ENCODE results near the gene PTPRD. TPM values are rescaled to one million over a fixed set of nuclear protein-coding genes. Genes with fewer than 3 reads are reported as not detected.

The PTPRD gene
- total RNA-seq, 1 experiment from 2014 or later, result not detected

DNA sequence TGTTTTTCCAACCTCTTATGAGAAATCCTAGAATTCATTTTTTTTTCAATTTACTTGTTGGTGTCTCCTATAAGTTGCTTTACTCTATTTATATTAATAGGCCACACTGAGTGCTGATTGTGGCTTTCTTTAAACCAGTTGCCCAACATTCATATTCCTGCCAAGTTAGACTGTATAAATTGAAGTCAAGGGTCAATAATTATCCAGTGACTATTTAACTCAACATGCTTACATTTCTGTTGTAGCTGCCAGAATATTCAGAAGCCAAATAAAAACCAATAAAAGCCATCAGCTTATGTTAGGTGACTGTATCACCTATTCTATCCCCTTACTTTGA, 169.0 kb downstream of the PTPRD start:
- Histone ChIP-seq H3K27ac (ENCODE audit: low read depth, low read length, poor library complexity, severe bottlenecking) (no peak overlapping the region), H3K27me3 (replicated peaks; ENCODE audit: insufficient read depth, low read depth, low read length, poor library complexity) (no peaks in the 10 kb centered on the region), H3K36me3 (ENCODE audit: insufficient read depth, low read length, poor library complexity, severe bottlenecking) (no peaks in the 10 kb centered on the region), H3K9me3 (ENCODE audit: low read depth, low read length, poor library complexity, severe bottlenecking) (no peaks in the 10 kb centered on the region), H3K4me1 (ENCODE audit: insufficient read depth, low read length, poor library complexity, severe bottlenecking) (no peaks in the 10 kb centered on the region), H3K4me3 (ENCODE audit: low read depth, low read length, poor library complexity, severe bottlenecking) (no peak overlapping the region)
- intact Hi-C loops (cut with micrococcal nuclease; ENCODE audit: unreplicated experiment), result no loop called here
- TF ChIP-seq EZH2 (IDR thresholded peaks at IDR 0.05; ENCODE audit: borderline replicate concordance, low read depth, low read length, poor library complexity, severe bottlenecking), result no peak
- TF ChIP-seq, protein P1, sequence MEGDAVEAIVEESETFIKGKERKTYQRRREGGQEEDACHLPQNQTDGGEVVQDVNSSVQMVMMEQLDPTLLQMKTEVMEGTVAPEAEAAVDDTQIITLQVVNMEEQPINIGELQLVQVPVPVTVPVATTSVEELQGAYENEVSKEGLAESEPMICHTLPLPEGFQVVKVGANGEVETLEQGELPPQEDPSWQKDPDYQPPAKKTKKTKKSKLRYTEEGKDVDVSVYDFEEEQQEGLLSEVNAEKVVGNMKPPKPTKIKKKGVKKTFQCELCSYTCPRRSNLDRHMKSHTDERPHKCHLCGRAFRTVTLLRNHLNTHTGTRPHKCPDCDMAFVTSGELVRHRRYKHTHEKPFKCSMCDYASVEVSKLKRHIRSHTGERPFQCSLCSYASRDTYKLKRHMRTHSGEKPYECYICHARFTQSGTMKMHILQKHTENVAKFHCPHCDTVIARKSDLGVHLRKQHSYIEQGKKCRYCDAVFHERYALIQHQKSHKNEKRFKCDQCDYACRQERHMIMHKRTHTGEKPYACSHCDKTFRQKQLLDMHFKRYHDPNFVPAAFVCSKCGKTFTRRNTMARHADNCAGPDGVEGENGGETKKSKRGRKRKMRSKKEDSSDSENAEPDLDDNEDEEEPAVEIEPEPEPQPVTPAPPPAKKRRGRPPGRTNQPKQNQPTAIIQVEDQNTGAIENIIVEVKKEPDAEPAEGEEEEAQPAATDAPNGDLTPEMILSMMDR (conservative IDR thresholded peaks at IDR 0.05; ENCODE audit: low read depth, low read length), result no peak
- CTCF ChIA-PET, result no interaction called here
- no peak for DNase-seq (ENCODE audit: low spot score)
- BruUV-seq (replicated peaks), result no TSS peak
- POLR2A ChIA-PET (ENCODE audit: low non-redundant PET), result no interaction called here

DNA sequence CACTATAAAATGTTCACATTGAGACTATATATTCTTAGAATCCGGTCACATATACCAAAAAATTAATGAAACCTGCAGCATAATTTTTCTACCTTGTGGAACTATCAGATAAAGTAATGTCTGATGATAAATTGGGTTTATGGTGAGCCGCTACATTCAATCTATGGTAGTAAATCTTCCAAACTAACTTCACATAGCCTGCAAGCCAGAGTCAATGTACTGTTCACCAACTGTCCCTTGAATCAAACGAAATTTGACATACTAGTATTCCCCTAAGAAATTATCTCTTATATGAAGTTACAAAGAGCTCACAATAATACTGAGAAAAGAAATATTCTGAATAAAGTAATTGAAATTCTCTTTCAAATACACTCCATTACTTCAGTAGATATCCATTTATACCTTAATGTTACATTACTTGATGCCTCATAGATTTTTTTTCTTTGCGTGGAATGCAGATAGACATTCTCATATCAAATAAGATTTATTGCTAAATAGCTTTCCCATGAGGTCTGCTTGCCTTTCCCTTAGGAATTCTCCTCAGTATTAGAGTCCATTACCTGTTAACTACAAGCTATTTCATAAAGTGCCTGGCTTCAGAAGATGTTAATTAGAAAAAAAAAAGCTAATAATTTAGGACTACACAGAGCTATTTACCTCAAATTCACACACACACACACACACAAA, 169.5 kb downstream of the PTPRD start:
- Histone ChIP-seq H3K27me3 (replicated peaks; ENCODE audit: insufficient read depth, low read depth, low read length, poor library complexity) (no peaks in the 10 kb centered on the region), H3K36me3 (ENCODE audit: insufficient read depth, low read length, poor library complexity, severe bottlenecking) (no peaks in the 10 kb centered on the region), H3K9me3 (ENCODE audit: low read depth, low read length, poor library complexity, severe bottlenecking) (no peaks in the 10 kb centered on the region), H3K4me3 (ENCODE audit: low read depth, low read length, poor library complexity, severe bottlenecking) (no peak overlapping the region), H3K27ac (ENCODE audit: low read depth, low read length, poor library complexity, severe bottlenecking) (no peak overlapping the region), H3K4me1 (ENCODE audit: insufficient read depth, low read length, poor library complexity, severe bottlenecking) (no peaks in the 10 kb centered on the region)
- BruUV-seq (replicated peaks), result no TSS peak
- ChIA-PET CTCF (no interaction called here), POLR2A (ENCODE audit: low non-redundant PET) (no interaction called here)
- DNase-seq (ENCODE audit: low spot score), result no peak
- TF ChIP-seq, protein P1 (conservative IDR thresholded peaks at IDR 0.05; ENCODE audit: low read depth, low read length), result no peak
- TF ChIP-seq EZH2 (IDR thresholded peaks at IDR 0.05; ENCODE audit: borderline replicate concordance, low read depth, low read length, poor library complexity, severe bottlenecking), result no peak
- intact Hi-C loops (cut with micrococcal nuclease; ENCODE audit: unreplicated experiment), result no loop called here

DNA sequence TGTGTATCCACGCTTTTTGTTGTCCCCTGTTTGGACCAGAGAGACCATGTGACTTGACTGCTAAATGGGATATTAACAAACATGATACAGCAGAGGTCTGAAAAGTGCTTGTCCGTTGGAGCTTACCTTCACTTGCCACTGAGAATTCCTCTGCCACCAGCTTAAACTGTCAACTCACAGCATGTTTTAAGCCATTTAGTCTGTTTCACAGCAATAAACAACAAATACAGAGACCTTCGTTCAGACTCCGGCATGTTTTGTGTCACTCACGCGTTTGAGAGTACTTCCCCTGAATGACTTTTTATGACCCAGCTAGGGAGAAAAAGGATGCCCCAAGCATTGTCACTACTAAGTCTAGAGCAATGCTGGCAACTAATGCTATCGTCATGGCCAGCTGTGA, 173.8 kb downstream of the PTPRD start:
- ChIA-PET CTCF (no interaction called here), POLR2A (ENCODE audit: low non-redundant PET) (no interaction called here)
- Histone ChIP-seq H3K27me3 (replicated peaks; ENCODE audit: insufficient read depth, low read depth, low read length, poor library complexity) (no peaks in the 10 kb centered on the region), H3K9me3 (ENCODE audit: low read depth, low read length, poor library complexity, severe bottlenecking) (no peaks in the 10 kb centered on the region), H3K27ac (ENCODE audit: low read depth, low read length, poor library complexity, severe bottlenecking) (no peak overlapping the region), H3K4me3 (ENCODE audit: low read depth, low read length, poor library complexity, severe bottlenecking) (no peak overlapping the region), H3K36me3 (ENCODE audit: insufficient read depth, low read length, poor library complexity, severe bottlenecking) (no peaks in the 10 kb centered on the region), H3K4me1 (ENCODE audit: insufficient read depth, low read length, poor library complexity, severe bottlenecking) (no peaks in the 10 kb centered on the region)
- BruUV-seq (replicated peaks), result no TSS peak
- TF ChIP-seq, protein P1 (conservative IDR thresholded peaks at IDR 0.05; ENCODE audit: low read depth, low read length), result no peak
- no peak for TF ChIP-seq EZH2 (IDR thresholded peaks at IDR 0.05; ENCODE audit: borderline replicate concordance, low read depth, low read length, poor library complexity, severe bottlenecking)
- intact Hi-C loops (cut with micrococcal nuclease; ENCODE audit: unreplicated experiment), result no loop called here
- DNase-seq (ENCODE audit: low spot score), result no peak
